A549 (cell line): ENCODE data around the gene CD163. TPM values are rescaled to one million over a fixed set of nuclear protein-coding genes. Genes with fewer than 3 reads are reported as not detected.

Experiments
- ATAC-seq, 2 experiments: fragments of 200-7000 bp in 1 of 2; fragments of >200 bp in 1 of 2; cut with Nextera tagmentation in 1 of 2; cut with Tn5 transposase in 1 of 2; 3 replicates each; pipeline versions ENCODE4 v1.8.0 to v1.9.1; 2018 to 2020; ENCODE audit warnings: mild to moderate bottlenecking in 1 of 2, moderate library complexity in 1 of 2
- CTCF ChIA-PET: fragments of 300-600 bp; sonication (Branson Sonifier 250); formaldehyde crosslinking; extraction: SDS; loops from one replicate; lab custom pipeline; 2021; ENCODE audit warnings: antibody characterized with exemption, inconsistent platforms; lab: Yijun Ruan, JAX
- POLR2A ChIA-PET: fragments of 350-600 bp; formaldehyde crosslinking; extraction: SDS; loops from one replicate; lab custom pipeline; 2021; ENCODE audit warnings: antibody characterized with exemption, inconsistent platforms; lab: Yijun Ruan, JAX
- DNase-seq, 2 experiments: peaks; one replicate each; pipeline versions ENCODE4 v3.0.0 to v3.0.0-alpha.2; 2011 to 2016; ENCODE audit warnings: low read depth in 1 of 2, low spot score in 1 of 2
- FAIRE-seq: peaks from 2 replicates; lab custom pipeline; 2011; peaks lifted over from hg19 to GRCh38; lab: Jason Lieb, UNC
- H3K27ac ChIP-seq, 2 experiments: fragments of >200 bp; sonication (Bioruptor Twin); formaldehyde crosslinking; 3 replicates each; pipeline ENCODE4 v1.5.1; 2016 to 2017
- H3K4me1 ChIP-seq: fragments of >200 bp; sonication (Bioruptor Twin); formaldehyde crosslinking; 3 replicates; pipeline ENCODE4 v1.6.1; 2016
- H3K4me2 ChIP-seq: fragments of >200 bp; sonication (Bioruptor Twin); formaldehyde crosslinking; 3 replicates; pipeline ENCODE4 v1.6.1; 2016
- H3K4me3 ChIP-seq: fragments of >200 bp; sonication (Bioruptor Twin); formaldehyde crosslinking; 3 replicates; pipeline ENCODE4 v1.5.1; 2016
- H3K9me3 ChIP-seq: fragments of >200 bp; sonication (Bioruptor Twin); formaldehyde crosslinking; 3 replicates; pipeline ENCODE4 v1.6.1; 2016
- BHLHE40 ChIP-seq: IDR thresholded peaks from 2 replicates; pipeline ENCODE4 v1.6.1; 2012; ENCODE audit warnings: low read depth, low read length, inconsistent platforms
- CBX2 ChIP-seq: fragments of 200-600 bp; sonication (generic); IDR thresholded peaks from 2 replicates; pipeline ENCODE4 v1.6.1; 2016; ENCODE audit warnings: low read depth, mild to moderate bottlenecking, borderline replicate concordance
- CBX8 ChIP-seq: fragments of 200-600 bp; sonication (generic); IDR thresholded peaks from 2 replicates; pipeline ENCODE4 v1.6.1; 2016
- EHF ChIP-seq: fragments of 250-450 bp; sonication (Bioruptor Pico); IDR thresholded peaks from 2 replicates; pipeline ENCODE4 v1.5.0; 2020; ENCODE audit warnings: mild to moderate bottlenecking
- EHMT2 ChIP-seq: fragments of 200-600 bp; sonication (generic); IDR thresholded peaks from 2 replicates; pipeline ENCODE4 v1.6.1; 2016; ENCODE audit warnings: antibody characterized with exemption, low read depth, mild to moderate bottlenecking, moderate library complexity
- EP300 ChIP-seq, 2 experiments: fragments of >200 bp; sonication (Bioruptor Twin); formaldehyde crosslinking; IDR thresholded peaks; 2 replicates in 1 of 2; 3 replicates in 1 of 2; pipeline ENCODE4 v1.6.1; 2016 to 2017
- HEYL ChIP-seq: fragments of 250-450 bp; sonication (Bioruptor Pico); IDR thresholded peaks from 2 replicates; pipeline ENCODE4 v1.8.0; 2021; ENCODE audit warnings: mild to moderate bottlenecking, moderate library complexity
- HOXB5 ChIP-seq: fragments of 250-450 bp; sonication (Bioruptor Pico); IDR thresholded peaks from 2 replicates; pipeline ENCODE4 v1.5.0; 2020; ENCODE audit warnings: mild to moderate bottlenecking, moderate library complexity
- JUNB ChIP-seq: fragments of >200 bp; sonication (Bioruptor Twin); formaldehyde crosslinking; IDR thresholded peaks from 2 replicates; pipeline ENCODE4 v1.6.1; 2016
- MAFK ChIP-seq: fragments of 450-650 bp; IDR thresholded peaks from 2 replicates; pipeline ENCODE4 v1.6.1; 2014; ENCODE audit not compliant: partially characterized antibody
- NFE2L2 ChIP-seq: fragments of 150-350 bp; conservative IDR thresholded peaks from 2 replicates; pipeline ENCODE4 v1.6.1; 2014; ENCODE audit warnings: low read length
- NPAS2 ChIP-seq: fragments of 250-450 bp; sonication (Bioruptor Pico); IDR thresholded peaks from 2 replicates; pipeline ENCODE4 v1.8.0; 2022; ENCODE audit warnings: mild to moderate bottlenecking, moderate library complexity, borderline replicate concordance
- PHF8 ChIP-seq: fragments of 200-600 bp; sonication (generic); IDR thresholded peaks from 2 replicates; pipeline ENCODE4 v1.6.1; 2016; ENCODE audit warnings: low read depth, mild to moderate bottlenecking, antibody characterized with exemption, moderate library complexity, borderline replicate concordance
- POLR2A ChIP-seq: IDR thresholded peaks from 2 replicates; pipeline ENCODE4 v1.6.1; 2012; ENCODE audit warnings: mild to moderate bottlenecking, low read length
- RAD21 ChIP-seq, 2 experiments: fragments of >200 bp in 1 of 2; sonication (Bioruptor Twin) in 1 of 2; formaldehyde crosslinking in 1 of 2; IDR thresholded peaks in 1 of 2; conservative IDR thresholded peaks in 1 of 2; 2 replicates in 1 of 2; 3 replicates in 1 of 2; pipeline ENCODE4 v1.6.1; 2012 to 2018; ENCODE audit warnings: inconsistent platforms in 1 of 2
- RCOR1 ChIP-seq: fragments of 150-350 bp; IDR thresholded peaks from 2 replicates; pipeline ENCODE4 v1.6.1; 2014; ENCODE audit warnings: antibody characterized with exemption, low read length, low read depth
- RFX5 ChIP-seq: fragments of 450-650 bp; IDR thresholded peaks from 2 replicates; pipeline ENCODE4 v1.7.1; 2014; ENCODE audit warnings: antibody characterized with exemption, mild to moderate bottlenecking, moderate library complexity
- SMC3 ChIP-seq: fragments of >200 bp; sonication (Bioruptor Twin); formaldehyde crosslinking; IDR thresholded peaks from 3 replicates; pipeline ENCODE4 v1.6.1; 2018; ENCODE audit warnings: inconsistent platforms
- SREBF2 ChIP-seq: fragments of 450-650 bp; IDR thresholded peaks from 2 replicates; pipeline ENCODE4 v1.6.1; 2014; ENCODE audit warnings: mild to moderate bottlenecking, moderate library complexity
- TP53 ChIP-seq: fragments of 250-450 bp; sonication (Bioruptor Pico); IDR thresholded peaks from 2 replicates; pipeline ENCODE4 v1.5.0; 2021; ENCODE audit warnings: mild to moderate bottlenecking, moderate library complexity
- ZC3H11A ChIP-seq: fragments of 450-650 bp; IDR thresholded peaks from 2 replicates; pipeline ENCODE4 v1.6.1; 2014; ENCODE audit warnings: antibody characterized with exemption, mild to moderate bottlenecking
- ZFP36 ChIP-seq: fragments of 450-650 bp; IDR thresholded peaks from 2 replicates; pipeline ENCODE4 v1.6.1; 2014; ENCODE audit warnings: borderline replicate concordance; ENCODE audit not compliant: partially characterized antibody
- ZSCAN20 ChIP-seq: fragments of 250-450 bp; sonication (Bioruptor Pico); IDR thresholded peaks from 2 replicates; pipeline ENCODE4 v1.8.0; 2022; ENCODE audit warnings: mild to moderate bottlenecking, moderate library complexity
- WGBS: methylation state at CpG from one replicate; pipeline ENCODE4 v1.1.6; 2017; ENCODE audit errors: missing lambda C conversion rate; 5-methylcytosine and 5-hydroxymethylcytosine counted together
- polyA plus RNA-seq, 4 experiments: library from polyadenylated mRNA; depleted of rRNA in 3 of 4; stranded (reverse); fragments of >200 nt; fragmentation: RNase III in 1 of 4; extraction: RNeasy Plus Mini Kit Qiagen cat#74134 plus additional on column Dnase treatment in 1 of 4; gene quantifications; 2 replicates in 3 of 4; 3 replicates in 1 of 4; pipeline ENCODE4 v1.2.3, GENCODE V29; 2011 to 2017
- TF ChIP-seq, protein P1 (sequence below): IDR thresholded peaks from 2 replicates; pipeline ENCODE4 v1.6.1; 2012; ENCODE audit warnings: low read depth, borderline replicate concordance
- TF ChIP-seq, protein P2 (sequence below): fragments of 250-450 bp; sonication (Bioruptor Pico); IDR thresholded peaks from 2 replicates; pipeline ENCODE4 v1.5.0; 2020; ENCODE audit warnings: low read depth, mild to moderate bottlenecking, moderate library complexity
- TF ChIP-seq, protein P3 (sequence below): fragments of 200-600 bp; sonication (generic); IDR thresholded peaks from 2 replicates; pipeline ENCODE4 v1.6.1; 2016; ENCODE audit warnings: antibody characterized with exemption, mild to moderate bottlenecking, moderate library complexity

CD163 gene
- polyA plus RNA-seq, 2 of the 4 experiments (the other 2 are of a cell fraction), result not detected

DNA sequence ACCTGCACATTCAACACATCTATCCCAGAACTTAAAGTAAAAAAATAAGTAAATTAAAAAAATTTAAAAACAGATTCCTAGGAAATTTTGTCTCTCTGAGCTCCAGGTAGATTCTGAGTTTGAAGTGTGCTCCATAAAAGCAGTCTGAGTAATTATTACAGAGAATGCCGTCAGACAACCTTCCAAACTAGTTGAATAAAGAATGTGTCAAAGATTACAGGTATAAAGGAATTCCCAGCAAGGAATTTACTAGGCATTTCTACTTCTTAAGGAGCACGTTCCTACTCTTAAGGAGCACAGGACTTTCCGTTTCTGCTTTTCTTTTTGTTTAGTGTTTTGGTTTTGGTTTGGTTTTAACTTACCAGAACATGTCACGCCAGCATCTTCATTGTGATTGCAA, 7.1 kb downstream of the CD163 start (continued):
- TF ChIP-seq MAFK (no peak), EHF (CRISPR knock-in tag) (no peak), BHLHE40 (no peak), HEYL (CRISPR knock-in tag) (no peak)
- TF ChIP-seq, protein P1, sequence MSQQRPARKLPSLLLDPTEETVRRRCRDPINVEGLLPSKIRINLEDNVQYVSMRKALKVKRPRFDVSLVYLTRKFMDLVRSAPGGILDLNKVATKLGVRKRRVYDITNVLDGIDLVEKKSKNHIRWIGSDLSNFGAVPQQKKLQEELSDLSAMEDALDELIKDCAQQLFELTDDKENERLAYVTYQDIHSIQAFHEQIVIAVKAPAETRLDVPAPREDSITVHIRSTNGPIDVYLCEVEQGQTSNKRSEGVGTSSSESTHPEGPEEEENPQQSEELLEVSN, result no peak

DNA sequence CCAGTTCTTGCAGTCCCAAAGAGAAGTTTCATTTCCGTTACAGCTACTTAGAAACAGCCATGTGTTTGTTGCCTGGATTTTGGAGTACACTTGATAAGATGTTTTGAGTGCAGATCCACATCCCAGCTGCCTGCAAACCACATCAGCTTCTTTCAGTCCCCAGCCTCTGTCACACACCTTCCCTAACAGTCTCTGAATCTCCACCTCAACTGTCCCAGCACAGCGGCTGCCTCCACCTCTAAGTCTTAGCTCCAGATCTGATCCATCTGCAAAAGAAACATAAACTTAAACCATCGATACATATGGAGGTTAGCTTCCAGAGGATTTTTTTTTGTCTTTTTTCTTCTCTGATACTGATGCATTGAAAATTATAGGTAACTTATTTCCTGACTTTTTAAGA, 8.4 kb downstream of the CD163 start:
- no peak overlapping the region for H3K4me3 ChIP-seq
- WGBS, result 33% methylated on average over 3 of the region's 3 CpGs
- no peak overlapping the region for H3K4me2 ChIP-seq
- TF ChIP-seq EP300 (IDR thresholded peaks at IDR 0.05) (no peak), RAD21 (conservative IDR thresholded peaks at IDR 0.05 in 1 of 2, IDR thresholded peaks at IDR 0.05 in 1 of 2) (no peak), JUNB (no peak), HEYL (CRISPR knock-in tag) (no peak), ZSCAN20 (CRISPR knock-in tag) (no peak), RFX5 (no peak), TP53 (CRISPR knock-in tag) (no peak), SMC3 (no peak), EHF (CRISPR knock-in tag) (no peak), EHMT2 (no peak)
- TF ChIP-seq, protein P2, sequence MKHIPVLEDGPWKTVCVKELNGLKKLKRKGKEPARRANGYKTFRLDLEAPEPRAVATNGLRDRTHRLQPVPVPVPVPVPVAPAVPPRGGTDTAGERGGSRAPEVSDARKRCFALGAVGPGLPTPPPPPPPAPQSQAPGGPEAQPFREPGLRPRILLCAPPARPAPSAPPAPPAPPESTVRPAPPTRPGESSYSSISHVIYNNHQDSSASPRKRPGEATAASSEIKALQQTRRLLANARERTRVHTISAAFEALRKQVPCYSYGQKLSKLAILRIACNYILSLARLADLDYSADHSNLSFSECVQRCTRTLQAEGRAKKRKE, result no peak
- TF ChIP-seq, protein P3, sequence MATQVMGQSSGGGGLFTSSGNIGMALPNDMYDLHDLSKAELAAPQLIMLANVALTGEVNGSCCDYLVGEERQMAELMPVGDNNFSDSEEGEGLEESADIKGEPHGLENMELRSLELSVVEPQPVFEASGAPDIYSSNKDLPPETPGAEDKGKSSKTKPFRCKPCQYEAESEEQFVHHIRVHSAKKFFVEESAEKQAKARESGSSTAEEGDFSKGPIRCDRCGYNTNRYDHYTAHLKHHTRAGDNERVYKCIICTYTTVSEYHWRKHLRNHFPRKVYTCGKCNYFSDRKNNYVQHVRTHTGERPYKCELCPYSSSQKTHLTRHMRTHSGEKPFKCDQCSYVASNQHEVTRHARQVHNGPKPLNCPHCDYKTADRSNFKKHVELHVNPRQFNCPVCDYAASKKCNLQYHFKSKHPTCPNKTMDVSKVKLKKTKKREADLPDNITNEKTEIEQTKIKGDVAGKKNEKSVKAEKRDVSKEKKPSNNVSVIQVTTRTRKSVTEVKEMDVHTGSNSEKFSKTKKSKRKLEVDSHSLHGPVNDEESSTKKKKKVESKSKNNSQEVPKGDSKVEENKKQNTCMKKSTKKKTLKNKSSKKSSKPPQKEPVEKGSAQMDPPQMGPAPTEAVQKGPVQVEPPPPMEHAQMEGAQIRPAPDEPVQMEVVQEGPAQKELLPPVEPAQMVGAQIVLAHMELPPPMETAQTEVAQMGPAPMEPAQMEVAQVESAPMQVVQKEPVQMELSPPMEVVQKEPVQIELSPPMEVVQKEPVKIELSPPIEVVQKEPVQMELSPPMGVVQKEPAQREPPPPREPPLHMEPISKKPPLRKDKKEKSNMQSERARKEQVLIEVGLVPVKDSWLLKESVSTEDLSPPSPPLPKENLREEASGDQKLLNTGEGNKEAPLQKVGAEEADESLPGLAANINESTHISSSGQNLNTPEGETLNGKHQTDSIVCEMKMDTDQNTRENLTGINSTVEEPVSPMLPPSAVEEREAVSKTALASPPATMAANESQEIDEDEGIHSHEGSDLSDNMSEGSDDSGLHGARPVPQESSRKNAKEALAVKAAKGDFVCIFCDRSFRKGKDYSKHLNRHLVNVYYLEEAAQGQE, result no peak
- FAIRE-seq (no peak), DNase-seq (no peak), ATAC-seq (no peak)
- H3K4me1 ChIP-seq, result no peaks in the 10 kb centered on the region
- H3K27ac ChIP-seq, result no peak overlapping the region
- H3K9me3 ChIP-seq, result no peaks in the 10 kb centered on the region
- CTCF ChIA-PET, result no interaction called here
- POLR2A ChIA-PET, result no interaction called here

DNA sequence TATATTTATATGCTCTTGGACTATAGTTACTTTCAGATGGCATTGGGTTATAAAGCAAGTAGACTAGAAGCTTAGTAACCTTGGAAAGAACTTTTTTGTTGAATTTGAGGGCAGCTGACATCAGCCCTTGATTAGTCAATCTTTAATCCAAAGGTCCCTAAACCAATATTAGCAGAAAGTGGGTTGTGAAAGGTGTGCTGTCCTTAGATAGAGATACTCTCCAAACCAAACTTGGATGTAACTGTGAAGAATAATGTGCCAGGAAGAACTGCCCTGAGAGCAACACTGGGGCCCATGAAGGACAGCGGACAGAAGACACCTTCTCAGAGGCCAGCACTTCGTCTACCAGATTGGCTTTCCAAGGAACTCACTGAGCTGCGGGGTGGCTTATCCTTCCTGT, 10.6 kb downstream of the CD163 start:
- ChIA-PET CTCF (no interaction called here), POLR2A (no interaction called here)
- H3K4me2 ChIP-seq, result no peak overlapping the region

More for the DNA sequence above, 10.6 kb downstream of the CD163 start:
- ATAC-seq, result no peak
- TF ChIP-seq POLR2A (no peak), CBX8 (no peak), ZC3H11A (no peak), RCOR1 (no peak), HOXB5 (CRISPR knock-in tag) (no peak), PHF8 (no peak), ZFP36 (no peak), MAFK (no peak), CBX2 (no peak), ZSCAN20 (CRISPR knock-in tag) (no peak), NPAS2 (no peak), NFE2L2 (no peak), SREBF2 (no peak)
- TF ChIP-seq, all 56 proteins: peak for 0
- DNase-seq, result no peak
- H3K9me3 ChIP-seq, result no peaks in the 10 kb centered on the region
- FAIRE-seq, result no peak
- no peaks in the 10 kb centered on the region for H3K4me1 ChIP-seq
- no peak overlapping the region for H3K4me3 ChIP-seq
- 51% methylated on average over 3 of the region's 3 CpGs for WGBS
- H3K27ac ChIP-seq, result no peak overlapping the region
